Esophagus squamous epithelium (tissue), 5 donors: ENCODE results near the gene AZGP1. TPM values are rescaled to one million over a fixed set of nuclear protein-coding genes. Genes with fewer than 3 reads are reported as not detected.

Source experiments
- DNase-seq: peaks from one replicate; lab custom pipeline; 2025; lab: John Stamatoyannopoulos, UW
- H3K27ac ChIP-seq, 4 donors: fragments of 200-600 bp; sonication (generic); one replicate each; pipeline ENCODE4 v1.5.1; 2016 to 2019; ENCODE audit warnings: mild to moderate bottlenecking in 1 of 4
- H3K27me3 ChIP-seq, 4 donors: fragments of 200-600 bp; sonication (generic); 1 replicate in 3 of 4; 2 replicates in 1 of 4; pipeline versions ENCODE4 v1.5.1 to v1.6.0; 2017 to 2021; ENCODE audit warnings: antibody characterized with exemption in 1 of 4
- H3K36me3 ChIP-seq, 3 donors: fragments of 200-600 bp; sonication (generic); one replicate each; pipeline ENCODE4 v1.5.1; 2016 to 2019
- H3K4me1 ChIP-seq, 3 donors: fragments of 200-600 bp; sonication (generic); one replicate each; pipeline ENCODE4 v1.5.1; 2017 to 2019
- H3K4me3 ChIP-seq, 4 donors: fragments of 200-600 bp; sonication (generic); 1 replicate in 3 of 4; 2 replicates in 1 of 4; pipeline ENCODE4 v1.5.1; 2016 to 2019; ENCODE audit warnings: mild to moderate bottlenecking in 2 of 4, moderate library complexity in 1 of 4
- H3K9me3 ChIP-seq, 3 donors: fragments of 200-600 bp; sonication (generic); one replicate each; pipeline ENCODE4 v1.5.1; 2016 to 2019
- POLR2A ChIP-seq, 4 donors: fragments of 450-650 bp; IDR thresholded peaks; one replicate each; pipeline ENCODE4 v1.6.1; 2017; ENCODE audit warnings: antibody characterized with exemption in 4 of 4, mild to moderate bottlenecking in 4 of 4, moderate library complexity in 3 of 4
- WGBS, 2 donors: methylation state at CpG; one replicate each; pipeline ENCODE4 v1.1.5; 2018; 5-methylcytosine and 5-hydroxymethylcytosine counted together
- intact Hi-C: fragments of 100-400 bp; cut with DNase I; formaldehyde crosslinking; loops from one replicate; pipeline ENCODE4 v1.15.0; 2022
- total RNA-seq, 4 donors: library from RNA; depleted of rRNA; stranded (reverse); fragments of >200 nt; gene quantifications; one replicate each; pipeline ENCODE4 v1.1.0, GENCODE V29; 2016
- TF ChIP-seq, protein P1 (sequence below), 6 experiments: fragments of 450-650 bp in 4 of 6; fragments of 200-600 bp in 2 of 6; sonication (generic) in 2 of 6; IDR thresholded peaks; one replicate each; pipeline ENCODE4 v1.5.1; 2016 to 2019; ENCODE audit warnings: antibody characterized with exemption in 6 of 6, mild to moderate bottlenecking in 4 of 6, moderate library complexity in 4 of 6
- donor health status: DM: yes; HTN: yes; CAD: no.

Gene AZGP1
- total RNA-seq, 4 donors from 2014 or later, result 0.19 to 99.9 (median 1.3) TPM

GRCh38 chr7:99928188-99928587, 47.6 kb downstream of the AZGP1 start:
- WGBS, 2 donors, result 70 to 76% methylated on average over 2 of the region's 2 CpGs
- Histone ChIP-seq H3K4me3 (no peak overlapping the region), H3K27me3 (peaks cover 0 to 24% (median 0%) of the 10 kb centered on the region in 4 donors), H3K27ac (no peak overlapping the region), H3K36me3 (no peaks in the 10 kb centered on the region), H3K9me3 (no peaks in the 10 kb centered on the region), H3K4me1 (peaks cover 7 to 15% (median 11%) of the 10 kb centered on the region in 3 donors)
- no peak for DNase-seq
- intact Hi-C loops, result loop anchor here (10.0 kb wide), 1 partner anchor 137 kb away; no protein-coding TSS in a partner anchor
- TF ChIP-seq POLR2A (IDR thresholded peaks at IDR 0.05), result no peak
- TF ChIP-seq, protein P1, sequence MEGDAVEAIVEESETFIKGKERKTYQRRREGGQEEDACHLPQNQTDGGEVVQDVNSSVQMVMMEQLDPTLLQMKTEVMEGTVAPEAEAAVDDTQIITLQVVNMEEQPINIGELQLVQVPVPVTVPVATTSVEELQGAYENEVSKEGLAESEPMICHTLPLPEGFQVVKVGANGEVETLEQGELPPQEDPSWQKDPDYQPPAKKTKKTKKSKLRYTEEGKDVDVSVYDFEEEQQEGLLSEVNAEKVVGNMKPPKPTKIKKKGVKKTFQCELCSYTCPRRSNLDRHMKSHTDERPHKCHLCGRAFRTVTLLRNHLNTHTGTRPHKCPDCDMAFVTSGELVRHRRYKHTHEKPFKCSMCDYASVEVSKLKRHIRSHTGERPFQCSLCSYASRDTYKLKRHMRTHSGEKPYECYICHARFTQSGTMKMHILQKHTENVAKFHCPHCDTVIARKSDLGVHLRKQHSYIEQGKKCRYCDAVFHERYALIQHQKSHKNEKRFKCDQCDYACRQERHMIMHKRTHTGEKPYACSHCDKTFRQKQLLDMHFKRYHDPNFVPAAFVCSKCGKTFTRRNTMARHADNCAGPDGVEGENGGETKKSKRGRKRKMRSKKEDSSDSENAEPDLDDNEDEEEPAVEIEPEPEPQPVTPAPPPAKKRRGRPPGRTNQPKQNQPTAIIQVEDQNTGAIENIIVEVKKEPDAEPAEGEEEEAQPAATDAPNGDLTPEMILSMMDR (IDR thresholded peaks at IDR 0.05), result no peak

DNA sequence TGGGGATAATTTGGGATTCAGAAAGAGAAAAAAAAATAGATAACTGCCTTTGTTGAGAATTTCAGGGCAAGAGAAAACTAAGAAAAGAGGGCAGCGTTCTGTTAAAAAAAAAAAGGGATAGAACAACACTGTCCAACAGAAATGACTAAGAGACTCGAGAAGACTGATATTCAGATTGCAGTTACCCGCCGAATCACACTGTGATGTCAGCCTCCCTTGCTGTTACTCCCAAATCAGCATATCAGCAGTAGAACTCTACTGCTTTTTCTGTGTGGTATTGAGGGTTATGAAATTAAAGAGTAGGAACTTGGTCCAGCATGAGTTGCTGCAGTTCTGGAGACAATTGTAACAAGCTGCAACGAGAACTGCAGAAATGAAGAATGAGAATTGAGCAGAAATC, 48.3 kb downstream of the AZGP1 start:
- no peak for DNase-seq
- Histone ChIP-seq H3K4me3 (no peak overlapping the region), H3K9me3 (no peaks in the 10 kb centered on the region), H3K36me3 (no peaks in the 10 kb centered on the region), H3K27me3 (peaks cover 0 to 21% (median 0%) of the 10 kb centered on the region in 4 donors), H3K4me1 (peaks cover 7 to 15% (median 11%) of the 10 kb centered on the region in 3 donors), H3K27ac (no peak overlapping the region)
- 67 to 70% methylated on average over 5 of the region's 5 CpGs for WGBS, 2 donors
- TF ChIP-seq POLR2A (IDR thresholded peaks at IDR 0.05), result no peak
- TF ChIP-seq, protein P1 (IDR thresholded peaks at IDR 0.05), result no peak
- intact Hi-C loops, result loop anchor here (10.0 kb wide), 1 partner anchor 137 kb away; no protein-coding TSS in a partner anchor

GRCh38 chr7:99926321-99926720, 49.5 kb downstream of the AZGP1 start:
- Histone ChIP-seq H3K9me3 (no peaks in the 10 kb centered on the region), H3K4me1 (peaks cover 7 to 15% (median 11%) of the 10 kb centered on the region in 3 donors), H3K27me3 (peaks cover 0 to 21% (median 0%) of the 10 kb centered on the region in 4 donors), H3K36me3 (peaks cover 0 to 5% (median 0%) of the 10 kb centered on the region in 3 donors), H3K27ac (no peak overlapping the region), H3K4me3 (no peak overlapping the region)
- no peak for TF ChIP-seq POLR2A (IDR thresholded peaks at IDR 0.05)
- TF ChIP-seq, protein P1 (IDR thresholded peaks at IDR 0.05), result no peak
- intact Hi-C loops, result loop anchor here (10.0 kb wide), 1 partner anchor 138 kb away; no protein-coding TSS in a partner anchor
- DNase-seq, result no peak

DNA sequence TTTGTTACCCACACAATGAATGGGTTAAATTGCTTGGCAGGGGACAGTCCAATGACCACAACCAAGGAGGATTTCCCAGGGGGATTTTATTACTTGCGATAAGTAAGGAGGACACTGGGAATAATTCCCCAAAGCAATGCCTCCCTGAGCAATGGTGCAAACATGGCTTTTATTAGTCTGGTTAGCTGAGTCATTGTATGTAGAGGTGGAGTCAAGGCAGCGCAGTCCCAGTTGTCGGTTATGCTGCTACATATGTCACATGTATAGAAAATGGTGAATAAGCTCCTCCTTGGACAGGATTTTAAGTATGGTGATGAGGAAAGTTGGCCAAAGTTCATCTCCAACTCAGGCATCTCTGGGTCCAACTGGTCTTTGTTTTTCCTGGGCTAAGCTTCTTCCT, 52.6 kb downstream of the AZGP1 start:
- Histone ChIP-seq H3K4me1 (peaks cover 5 to 17% (median 9%) of the 10 kb centered on the region in 3 donors), H3K9me3 (no peaks in the 10 kb centered on the region), H3K4me3 (no peak overlapping the region), H3K36me3 (peaks cover 0 to 7% (median 0%) of the 10 kb centered on the region in 3 donors), H3K27ac (no peak overlapping the region), H3K27me3 (peaks cover 0 to 7% (median 0%) of the 10 kb centered on the region in 4 donors)
- intact Hi-C loops, result loop anchor here (10.0 kb wide), 1 partner anchor 142 kb away; no protein-coding TSS in a partner anchor
- WGBS, 2 donors, result 87 to 100% methylated on average over 3 of the region's 3 CpGs
- DNase-seq, result no peak
- TF ChIP-seq POLR2A (IDR thresholded peaks at IDR 0.05), result no peak
- TF ChIP-seq, protein P1 (IDR thresholded peaks at IDR 0.05), result no peak

DNA sequence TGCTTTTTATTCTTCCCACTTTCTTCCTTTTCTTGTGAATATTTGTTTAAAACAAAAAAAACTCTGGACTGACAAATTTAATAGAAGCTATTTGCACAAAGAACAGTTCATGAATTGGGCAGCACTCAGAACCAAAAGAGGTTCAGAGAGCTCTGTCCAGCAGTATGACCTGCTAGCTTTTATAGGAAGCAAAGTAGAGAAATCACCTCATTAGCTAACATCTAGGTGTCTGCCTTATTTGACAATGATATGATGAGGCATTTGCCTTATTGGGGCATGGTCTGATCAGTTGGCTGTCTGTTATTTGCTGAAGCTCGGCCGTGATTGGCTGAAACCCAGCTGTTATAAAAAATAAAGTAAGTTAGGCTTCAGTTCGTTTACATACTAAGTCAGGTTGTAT, 55.7 kb downstream of the AZGP1 start:
- peaks cover 21 to 47% (median 24%) of the 10 kb centered on the region in 3 donors for H3K4me1 ChIP-seq
- peak overlapping the region; percentile 89 to 96 (median 92) for H3K27ac ChIP-seq
- peaks cover 0 to 32% (median 0%) of the 10 kb centered on the region in 3 donors for H3K36me3 ChIP-seq
- no peak for DNase-seq
- TF ChIP-seq POLR2A (IDR thresholded peaks at IDR 0.05), result no peak
- TF ChIP-seq, protein P1 (IDR thresholded peaks at IDR 0.05), result no peak
- 72 to 77% methylated on average over 3 of the region's 3 CpGs for WGBS, 2 donors
- H3K27me3 ChIP-seq, result no peaks in the 10 kb centered on the region
- peak overlapping the region; percentile 63 to 78 (median 71) for H3K4me3 ChIP-seq
- no peaks in the 10 kb centered on the region for H3K9me3 ChIP-seq
- intact Hi-C loops, result loop anchor here (10.0 kb wide), 1 partner anchor 145 kb away; no protein-coding TSS in a partner anchor
